Sigmoid colon (tissue), 7 donors: ENCODE measurements around the gene CASKIN2. TPM values are rescaled to one million over a fixed set of nuclear protein-coding genes. Genes with fewer than 3 reads are reported as not detected.
A peak's percentile ranks its signal among the peaks of the same experiment; 100 is the strongest.

Experiments
- DNase-seq: peaks from one replicate; pipeline ENCODE4 v3.0.0-alpha.2; 2019
- H3K27ac ChIP-seq, 4 donors: fragments of 200-600 bp; sonication (generic); one replicate each; pipeline ENCODE4 v1.5.1; 2016 to 2019; ENCODE audit warnings: mild to moderate bottlenecking in 1 of 4
- H3K27me3 ChIP-seq, 3 donors: fragments of 200-600 bp; sonication (generic); one replicate each; pipeline ENCODE4 v1.5.1; 2019; ENCODE audit warnings: mild to moderate bottlenecking in 1 of 3
- H3K36me3 ChIP-seq, 4 donors: fragments of 200-600 bp; sonication (generic); one replicate each; pipeline ENCODE4 v1.5.1; 2016 to 2019
- H3K4me1 ChIP-seq, 4 donors: fragments of 200-600 bp; sonication (generic); one replicate each; pipeline ENCODE4 v1.5.1; 2017 to 2019
- H3K4me3 ChIP-seq, 4 donors: fragments of 200-600 bp; sonication (generic); one replicate each; pipeline ENCODE4 v1.5.1; 2017 to 2019; ENCODE audit warnings: mild to moderate bottlenecking in 2 of 4, moderate library complexity in 1 of 4
- H3K9me3 ChIP-seq, 4 donors: fragments of 200-600 bp in 3 of 4; sonication (generic) in 3 of 4; one replicate each; pipeline versions ENCODE4 v1.5.1 to v1.6.1; 2013 to 2019
- EP300 ChIP-seq, 4 donors: sonication (generic); formaldehyde crosslinking; IDR thresholded peaks; one replicate each; pipeline ENCODE4 v1.6.1; 2017; ENCODE audit warnings: antibody characterized with exemption in 4 of 4
- POLR2A ChIP-seq, 2 donors: fragments of 450-650 bp; IDR thresholded peaks; one replicate each; pipeline ENCODE4 v1.6.1; 2016; ENCODE audit warnings: antibody characterized with exemption in 2 of 2, mild to moderate bottlenecking in 2 of 2, moderate library complexity in 2 of 2
- POLR2AphosphoS5 ChIP-seq, 4 donors: sonication (generic); formaldehyde crosslinking; IDR thresholded peaks; one replicate each; pipeline ENCODE4 v1.6.1; 2017; ENCODE audit warnings: antibody characterized with exemption in 4 of 4
- WGBS, 2 donors: extraction: QIAGEN DNeasy Blood & Tissue Kit; methylation state at CpG; one replicate each; pipeline ENCODE4 v1.1.7; 2013; 5-methylcytosine and 5-hydroxymethylcytosine counted together
- intact Hi-C: fragments of 100-400 bp; cut with DNase I; formaldehyde crosslinking; loops from one replicate; pipeline ENCODE4 v1.15.1; 2023
- polyA plus RNA-seq, 3 donors: library from polyadenylated mRNA; stranded (reverse); fragments of 200-250 nt; gene quantifications; one replicate each; pipeline ENCODE4 v1.2.3, GENCODE V29; 2013
- total RNA-seq, 4 donors: library from RNA; depleted of rRNA; stranded (reverse); fragments of >200 nt; gene quantifications; one replicate each; pipeline ENCODE4 v1.1.0, GENCODE V29; 2016
- TF ChIP-seq, protein P1 (sequence below), 4 experiments: fragments of 450-650 bp in 3 of 4; fragments of 200-600 bp in 1 of 4; IDR thresholded peaks; one replicate each; pipeline ENCODE4 v1.5.1; 2016 to 2019; ENCODE audit warnings: antibody characterized with exemption in 4 of 4, mild to moderate bottlenecking in 3 of 4, moderate library complexity in 2 of 4
- donor health status: healthy with polysubstance abuse.
- donor health status: Bipolar disorder and iron deficiency.
- donor health status: healthy.

CASKIN2 gene
- total and polyA plus RNA-seq, 7 donors, result 4.8 to 14.7 (median 10.2) TPM

DNA sequence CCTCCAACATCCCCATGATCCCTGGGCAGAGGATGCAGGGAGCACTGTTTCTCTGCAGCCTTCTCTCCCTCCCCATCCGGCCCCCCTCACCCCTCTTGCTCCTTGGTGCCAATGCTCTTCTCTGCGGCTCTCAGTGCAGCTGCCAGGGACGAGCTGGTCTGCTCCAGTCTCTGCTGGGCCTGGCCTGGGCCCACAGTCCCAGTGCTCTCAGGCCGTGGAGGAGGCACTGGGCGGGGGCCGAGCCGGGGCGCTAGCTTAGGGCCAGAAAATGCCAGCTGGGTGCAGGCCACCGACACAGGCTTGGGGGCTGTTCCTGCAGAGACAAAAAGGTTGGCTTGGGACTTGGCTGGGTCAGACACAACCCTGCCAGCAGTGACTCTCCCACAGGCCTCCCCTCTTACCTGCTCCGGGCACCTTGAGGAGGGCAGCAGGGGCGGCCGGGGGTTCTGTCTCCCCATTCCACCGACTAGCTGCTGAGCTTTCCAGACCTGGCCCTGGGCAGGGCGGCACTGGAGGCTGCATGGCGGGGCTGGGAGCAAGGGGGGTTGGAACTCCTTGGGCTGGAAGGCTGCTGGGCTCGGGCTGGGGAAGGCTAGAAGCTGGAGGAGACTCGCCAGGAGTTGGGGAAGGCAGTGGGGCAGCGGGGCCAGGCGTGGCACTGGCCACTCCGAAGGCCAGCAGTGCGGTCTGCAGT, 13.8 kb downstream of the CASKIN2 start:
- Histone ChIP-seq H3K9me3 (no peaks in the 10 kb centered on the region), H3K4me3 (no peak overlapping the region), H3K27ac (peak overlapping the region; percentile 60 to 73 (median 66)), H3K27me3 (no peaks in the 10 kb centered on the region), H3K36me3 (peaks cover under 1 to 76% (median 40%) of the 10 kb centered on the region in 4 donors), H3K4me1 (peaks cover 0 to 40% (median 20%) of the 10 kb centered on the region in 4 donors)
- intact Hi-C loops, result no loop called here
- WGBS, 2 donors, result 83 to 86% methylated on average over 21 of the region's 21 CpGs
- TF ChIP-seq, protein P1, sequence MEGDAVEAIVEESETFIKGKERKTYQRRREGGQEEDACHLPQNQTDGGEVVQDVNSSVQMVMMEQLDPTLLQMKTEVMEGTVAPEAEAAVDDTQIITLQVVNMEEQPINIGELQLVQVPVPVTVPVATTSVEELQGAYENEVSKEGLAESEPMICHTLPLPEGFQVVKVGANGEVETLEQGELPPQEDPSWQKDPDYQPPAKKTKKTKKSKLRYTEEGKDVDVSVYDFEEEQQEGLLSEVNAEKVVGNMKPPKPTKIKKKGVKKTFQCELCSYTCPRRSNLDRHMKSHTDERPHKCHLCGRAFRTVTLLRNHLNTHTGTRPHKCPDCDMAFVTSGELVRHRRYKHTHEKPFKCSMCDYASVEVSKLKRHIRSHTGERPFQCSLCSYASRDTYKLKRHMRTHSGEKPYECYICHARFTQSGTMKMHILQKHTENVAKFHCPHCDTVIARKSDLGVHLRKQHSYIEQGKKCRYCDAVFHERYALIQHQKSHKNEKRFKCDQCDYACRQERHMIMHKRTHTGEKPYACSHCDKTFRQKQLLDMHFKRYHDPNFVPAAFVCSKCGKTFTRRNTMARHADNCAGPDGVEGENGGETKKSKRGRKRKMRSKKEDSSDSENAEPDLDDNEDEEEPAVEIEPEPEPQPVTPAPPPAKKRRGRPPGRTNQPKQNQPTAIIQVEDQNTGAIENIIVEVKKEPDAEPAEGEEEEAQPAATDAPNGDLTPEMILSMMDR (IDR thresholded peaks at IDR 0.05), result no peak
- peak in 1 of 4 donors; percentile 15 for TF ChIP-seq POLR2AphosphoS5 (IDR thresholded peaks at IDR 0.05)
- no peak for DNase-seq

DNA sequence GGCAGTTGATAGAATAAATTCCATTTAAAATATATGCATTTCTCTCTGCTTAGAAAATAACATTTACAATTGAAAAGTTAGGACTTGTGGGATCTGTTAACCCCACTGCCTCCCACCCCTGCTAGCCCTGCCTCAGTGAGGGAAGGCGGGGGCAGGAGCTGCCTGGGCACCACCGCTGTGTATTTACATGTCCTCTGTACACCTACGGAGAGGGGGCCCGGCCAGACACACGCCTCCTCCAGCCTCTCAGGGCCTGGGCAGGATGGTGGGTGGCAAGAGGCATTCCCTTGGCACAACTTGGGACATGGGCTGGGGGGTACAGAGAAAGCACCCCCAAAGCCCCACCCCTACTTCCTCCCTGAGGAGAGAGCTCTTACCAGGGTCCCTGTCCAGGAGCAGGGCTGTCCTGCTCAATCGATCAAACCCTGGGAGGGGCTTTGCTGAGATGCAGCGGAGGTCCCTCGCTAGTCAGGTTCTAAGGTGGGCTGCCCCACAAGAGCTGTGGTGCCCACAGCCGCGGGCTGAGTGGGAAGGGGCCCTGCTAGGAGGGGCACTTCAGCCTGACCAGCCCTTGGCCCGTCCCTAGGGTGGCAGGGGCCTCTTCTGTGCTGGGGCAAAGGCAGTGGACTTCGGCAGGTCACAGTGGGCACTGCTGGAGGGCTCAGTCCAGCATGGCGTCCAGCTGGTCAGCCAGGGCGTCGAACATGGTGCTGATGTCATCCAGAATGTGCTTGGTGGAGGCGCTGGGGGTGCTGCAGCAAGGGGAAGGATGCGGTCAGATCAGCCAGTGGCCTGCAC, 14.7 kb downstream of the CASKIN2 start:
- no peak for DNase-seq
- Histone ChIP-seq H3K36me3 (peaks cover 10 to 76% (median 39%) of the 10 kb centered on the region in 4 donors), H3K4me1 (peaks cover 0 to 40% (median 20%) of the 10 kb centered on the region in 4 donors), H3K27ac (peak overlapping the region; percentile 60 to 73 (median 66)), H3K27me3 (no peaks in the 10 kb centered on the region), H3K4me3 (no peak overlapping the region), H3K9me3 (no peaks in the 10 kb centered on the region)
- 91 to 92% methylated on average over 17 of the region's 17 CpGs for WGBS, 2 donors
- TF ChIP-seq EP300 (IDR thresholded peaks at IDR 0.05) (no peak), POLR2AphosphoS5 (IDR thresholded peaks at IDR 0.05) (no peak), POLR2A (IDR thresholded peaks at IDR 0.05) (no peak)
- TF ChIP-seq, protein P1 (IDR thresholded peaks at IDR 0.05), result no peak
- intact Hi-C loops, result no loop called here

DNA sequence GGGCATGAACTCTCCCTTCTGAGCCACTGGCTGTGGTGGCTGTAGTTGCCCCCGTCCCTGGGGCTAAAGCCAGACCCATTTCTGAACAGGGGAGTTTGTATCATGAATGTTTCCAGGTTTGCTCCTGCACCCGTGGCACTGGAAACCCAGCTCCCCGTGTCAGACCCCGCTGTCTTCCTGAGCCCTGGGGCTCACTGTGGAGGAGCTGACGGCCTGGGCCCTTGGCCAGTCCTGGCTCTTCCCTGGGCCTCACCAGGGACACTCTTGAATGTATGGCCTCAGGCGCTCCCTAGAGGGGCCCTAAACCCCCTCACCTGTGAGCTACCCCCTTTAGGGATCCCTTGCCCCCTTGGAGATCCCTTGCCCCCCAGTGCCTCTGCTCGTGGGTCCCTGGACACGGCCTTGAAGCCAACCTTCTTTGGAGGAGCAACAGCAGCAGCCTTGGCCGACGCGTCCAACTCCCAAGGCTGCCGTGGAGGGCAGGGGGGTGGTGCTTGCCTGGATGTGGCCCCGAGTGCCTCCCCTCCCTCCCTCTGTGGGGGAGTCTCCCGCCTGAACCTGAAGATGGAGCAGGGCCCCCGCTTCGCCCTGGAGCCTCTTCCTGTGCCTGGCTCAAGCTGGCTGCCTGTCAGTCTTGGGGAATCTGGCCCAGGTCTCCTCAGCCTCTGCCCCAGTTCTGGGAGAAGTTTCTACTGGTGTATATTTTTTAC, 15.9 kb downstream of the CASKIN2 start:
- DNase-seq, result no peak
- H3K4me3 ChIP-seq, result no peak overlapping the region
- H3K9me3 ChIP-seq, result no peaks in the 10 kb centered on the region
- H3K36me3 ChIP-seq, result peaks cover 18 to 77% (median 43%) of the 10 kb centered on the region in 4 donors
- intact Hi-C loops, result no loop called here
- no peaks in the 10 kb centered on the region for H3K27me3 ChIP-seq
- 78 to 85% methylated on average over 16 of the region's 16 CpGs for WGBS, 2 donors
- TF ChIP-seq POLR2AphosphoS5 (IDR thresholded peaks at IDR 0.05), result no peak
- TF ChIP-seq, protein P1 (IDR thresholded peaks at IDR 0.05), result no peak
- no peak for TF ChIP-seq EP300 (IDR thresholded peaks at IDR 0.05)
- no peak for TF ChIP-seq POLR2A (IDR thresholded peaks at IDR 0.05)
- peaks cover 0 to 40% (median 20%) of the 10 kb centered on the region in 4 donors for H3K4me1 ChIP-seq
- H3K27ac ChIP-seq, result peak overlapping the region; percentile 37 to 73 (median 58)

DNA sequence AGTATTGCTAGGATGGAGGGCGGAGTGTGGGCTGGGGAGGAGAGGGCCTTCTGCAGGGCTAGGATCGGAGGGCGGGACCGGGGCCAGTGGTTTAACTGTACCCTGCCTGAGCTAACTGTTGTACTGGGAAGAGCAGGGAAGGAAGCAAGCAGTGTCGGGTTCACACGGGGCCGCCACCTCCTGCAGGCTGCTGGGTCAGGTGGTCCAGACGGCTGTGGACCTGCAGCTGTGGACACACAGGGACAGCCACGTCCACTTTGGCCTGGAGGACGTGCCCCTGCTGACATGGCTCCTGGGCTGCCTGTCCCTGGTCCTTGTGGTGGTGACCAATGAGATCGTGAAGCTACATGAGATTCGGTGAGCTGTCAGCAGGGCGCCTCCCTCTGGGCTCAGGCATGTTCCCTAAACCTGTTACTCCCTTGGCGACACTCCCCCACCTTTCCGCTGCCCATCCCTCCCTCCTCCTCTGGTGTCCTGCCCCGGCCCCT, 16.6 kb downstream of the CASKIN2 start:
- H3K36me3 ChIP-seq, result peaks cover 23 to 77% (median 46%) of the 10 kb centered on the region in 4 donors
- no peak overlapping the region for H3K4me3 ChIP-seq
- 71 to 73% methylated on average over 16 of the region's 16 CpGs for WGBS, 2 donors
- H3K27me3 ChIP-seq, result no peaks in the 10 kb centered on the region
- intact Hi-C loops, result no loop called here
- peak overlapping the region; percentile 37 to 73 (median 58) for H3K27ac ChIP-seq
- DNase-seq, result no peak
- H3K4me1 ChIP-seq, result peaks cover 0 to 40% (median 20%) of the 10 kb centered on the region in 4 donors
- H3K9me3 ChIP-seq, result no peaks in the 10 kb centered on the region
- TF ChIP-seq POLR2A (IDR thresholded peaks at IDR 0.05), result no peak
- TF ChIP-seq POLR2AphosphoS5 (IDR thresholded peaks at IDR 0.05), result peak in 1 of 4 donors; percentile 3
- TF ChIP-seq, protein P1 (IDR thresholded peaks at IDR 0.05), result no peak
